ENCODE results near the gene STT3B. TPM values are rescaled to one million over a fixed set of nuclear protein-coding genes. Genes with fewer than 3 reads are reported as not detected.
A peak's percentile ranks its signal among the peaks of the same experiment; 100 is the strongest.

Gene STT3B
- total and polyA plus RNA-seq, 10 donors = 28.4 to 128 (median 86.6) TPM

- Histone ChIP-seq H3K9me3 (peaks cover 4 to 42% (median 29%) of the 10 kb centered on the region in 8 donors), H3K27ac (no peak overlapping the region), H3K4me3 (no peak overlapping the region), H3K4me1 (peaks cover 2 to 46% (median 32%) of the 10 kb centered on the region in 6 donors), H3K27me3 (replicated peaks in 1 of 7) (no peaks in the 10 kb centered on the region), H3K36me3 (no peaks in the 10 kb centered on the region)
- 75 to 90% (median 88%) methylated on average over 2 of the region's 2 CpGs for whole genome bisulfite sequencing, 5 donors
- DNase-seq = no peak
- TF ChIP-seq CTCF (IDR thresholded peaks at IDR 0.05 in 8 of 11, conservative IDR thresholded peaks at IDR 0.05 in 3 of 11) (no peak), POLR2A (IDR thresholded peaks at IDR 0.05) (no peak), POLR2AphosphoS5 (IDR thresholded peaks at IDR 0.05) (no peak)
- intact Hi-C loops (cut with DNase I; ENCODE audit: low total_unique reads) = no loop called here
Observed at GRCh38 chr3:31559872-31560534, 27.3 kb downstream of the STT3B start.

- Histone ChIP-seq H3K4me1 (peaks cover 11 to 58% (median 46%) of the 10 kb centered on the region in 6 donors), H3K36me3 (no peaks in the 10 kb centered on the region), H3K27ac (no peak overlapping the region), H3K9me3 (peaks cover 4 to 42% (median 29%) of the 10 kb centered on the region in 8 donors), H3K27me3 (replicated peaks in 1 of 7) (no peaks in the 10 kb centered on the region), H3K4me3 (no peak overlapping the region)
- WGBS, 5 donors = 86 to 92% (median 90%) methylated on average over 5 of the region's 5 CpGs
- TF ChIP-seq POLR2A (IDR thresholded peaks at IDR 0.05) (no peak), POLR2AphosphoS5 (IDR thresholded peaks at IDR 0.05) (no peak), CTCF (IDR thresholded peaks at IDR 0.05 in 8 of 11, conservative IDR thresholded peaks at IDR 0.05 in 3 of 11) (no peak)
- intact Hi-C loops (cut with DNase I; ENCODE audit: low total_unique reads) = no loop called here
- no peak for DNase-seq
Observed at GRCh38 chr3:31561891-31562290, 29.2 kb downstream of the STT3B start.

- Histone ChIP-seq H3K36me3 (no peaks in the 10 kb centered on the region), H3K4me1 (peaks cover 11 to 64% (median 51%) of the 10 kb centered on the region in 6 donors), H3K4me3 (no peak overlapping the region), H3K27me3 (replicated peaks in 1 of 7) (no peaks in the 10 kb centered on the region), H3K27ac (no peak overlapping the region), H3K9me3 (peaks cover 4 to 37% (median 28%) of the 10 kb centered on the region in 8 donors)
- TF ChIP-seq POLR2AphosphoS5 (IDR thresholded peaks at IDR 0.05) (no peak), POLR2A (IDR thresholded peaks at IDR 0.05) (no peak), CTCF (IDR thresholded peaks at IDR 0.05 in 8 of 11, conservative IDR thresholded peaks at IDR 0.05 in 3 of 11) (no peak)
- peak; percentile 70 for DNase-seq
- intact Hi-C loops (cut with DNase I; ENCODE audit: low total_unique reads) = no loop called here
- 85 to 95% (median 90%) methylated on average over 8 of the region's 8 CpGs for WGBS, 5 donors
Observed at GRCh38 chr3:31562525-31562924, 29.8 kb downstream of the STT3B start.

- Histone ChIP-seq H3K4me3 (no peak overlapping the region), H3K4me1 (peaks cover 11 to 92% (median 68%) of the 10 kb centered on the region in 6 donors), H3K27ac (peak overlapping the region in 1 of 8 donors; percentile 4), H3K9me3 (peaks cover 0 to 14% (median 11%) of the 10 kb centered on the region in 8 donors), H3K36me3 (no peaks in the 10 kb centered on the region), H3K27me3 (replicated peaks in 1 of 7) (no peaks in the 10 kb centered on the region)
- TF ChIP-seq POLR2A (IDR thresholded peaks at IDR 0.05) = no peak
- no peak for TF ChIP-seq POLR2AphosphoS5 (IDR thresholded peaks at IDR 0.05)
- TF ChIP-seq CTCF (IDR thresholded peaks at IDR 0.05 in 8 of 11, conservative IDR thresholded peaks at IDR 0.05 in 3 of 11) = no peak
- intact Hi-C loops (cut with DNase I; ENCODE audit: low total_unique reads) = no loop called here
- 24 to 52% (median 30%) methylated on average over 1 of the region's 1 CpG for WGBS, 5 donors
- no peak for DNase-seq
Observed at GRCh38 chr3:31565288-31565687, 32.6 kb downstream of the STT3B start.

All from spleen (tissue), 11 donors.